Mesodermal cell (in vitro differentiated cells): ENCODE measurements around the gene FUNDC2.

Source experiments
- H3K27ac ChIP-seq: 2 replicates; pipeline ENCODE4 v1.7.0; 2013; ENCODE audit warnings: mild to moderate bottlenecking, low read depth, low read length, moderate library complexity; ENCODE audit not compliant: severe bottlenecking
- H3K36me3 ChIP-seq: 2 replicates; pipeline ENCODE4 v1.7.1; 2013; ENCODE audit warnings: mild to moderate bottlenecking, low read length, moderate library complexity; ENCODE audit not compliant: control insufficient read depth, insufficient read depth
- H3K4me1 ChIP-seq: one replicate; pipeline ENCODE4 v1.7.1; 2013; ENCODE audit warnings: mild to moderate bottlenecking, low read length; ENCODE audit not compliant: insufficient read depth, control insufficient read depth, poor library complexity, severe bottlenecking
- H3K4me3 ChIP-seq: 2 replicates; pipeline ENCODE4 v1.7.0; 2013; ENCODE audit warnings: low read length, control low read depth, mild to moderate bottlenecking; ENCODE audit not compliant: insufficient read depth, poor library complexity, severe bottlenecking; ENCODE audit errors: extremely low read depth
- H3K9me3 ChIP-seq: 2 replicates; pipeline ENCODE4 v1.7.1; 2013; ENCODE audit warnings: mild to moderate bottlenecking, low read length, moderate library complexity; ENCODE audit not compliant: control insufficient read depth
- WGBS, 2 experiments: methylation state at CpG; one replicate each; pipeline ENCODE4 v1.1.5; 2013; ENCODE audit warnings: missing lambda C conversion rate in 2 of 2; ENCODE audit not compliant: insufficient coverage in 2 of 2; 5-methylcytosine and 5-hydroxymethylcytosine counted together

The FUNDC2 gene

DNA sequence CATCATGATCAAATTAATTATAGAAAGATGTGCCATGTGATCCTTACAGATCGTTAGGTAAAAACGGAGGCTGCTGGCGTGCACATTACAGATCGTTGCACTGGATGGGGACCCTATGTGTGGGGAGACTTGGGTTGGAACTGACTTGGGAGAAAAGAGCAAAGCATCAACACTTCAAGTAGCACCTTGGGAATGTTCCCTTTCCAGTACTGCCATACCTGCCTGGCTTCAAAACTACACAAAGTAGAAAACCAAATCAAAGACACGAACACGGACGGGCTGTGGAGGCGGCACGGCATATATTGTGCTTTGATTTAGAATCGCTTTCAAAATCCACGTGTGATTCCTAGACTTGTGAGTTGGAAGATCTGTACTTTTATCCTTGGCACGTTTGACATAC lies 43.4 kb downstream of the FUNDC2 start:
- Histone ChIP-seq H3K36me3 (peaks cover 5% of the 10 kb centered on the region), H3K27ac (no peak overlapping the region), H3K4me3 (peak overlapping the region; percentile 49), H3K4me1 (peaks cover 6% of the 10 kb centered on the region), H3K9me3 (no peaks in the 10 kb centered on the region)
- WGBS, 2 experiments = 10% methylated on average over 4 of the region's 12 CpGs; no CpG with 5 or more reads in 1 of the 2 experiments

DNA sequence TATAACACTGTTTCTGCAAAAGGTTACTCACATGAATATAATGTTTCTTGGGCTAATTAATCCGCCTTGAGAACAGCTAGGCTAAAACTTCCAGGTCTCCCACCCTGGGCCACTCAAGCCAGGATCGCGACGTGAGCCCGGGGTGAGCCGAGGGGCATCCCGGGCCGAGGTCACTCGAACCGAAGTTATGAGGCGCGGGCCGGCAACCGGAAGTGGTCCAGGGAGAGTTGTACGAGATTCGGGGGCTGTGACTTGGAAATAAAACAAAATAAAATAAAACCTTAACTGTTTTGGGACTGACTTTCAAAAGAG lies 44.0 kb downstream of the FUNDC2 start:
- Histone ChIP-seq H3K9me3 (no peaks in the 10 kb centered on the region), H3K4me1 (peaks cover 6% of the 10 kb centered on the region), H3K36me3 (peaks cover 10% of the 10 kb centered on the region), H3K4me3 (peak overlapping the region; percentile 49), H3K27ac (peak overlapping the region; percentile 10)
- no CpG with 5 or more reads among the region's 16 CpGs for WGBS, 2 experiments

DNA sequence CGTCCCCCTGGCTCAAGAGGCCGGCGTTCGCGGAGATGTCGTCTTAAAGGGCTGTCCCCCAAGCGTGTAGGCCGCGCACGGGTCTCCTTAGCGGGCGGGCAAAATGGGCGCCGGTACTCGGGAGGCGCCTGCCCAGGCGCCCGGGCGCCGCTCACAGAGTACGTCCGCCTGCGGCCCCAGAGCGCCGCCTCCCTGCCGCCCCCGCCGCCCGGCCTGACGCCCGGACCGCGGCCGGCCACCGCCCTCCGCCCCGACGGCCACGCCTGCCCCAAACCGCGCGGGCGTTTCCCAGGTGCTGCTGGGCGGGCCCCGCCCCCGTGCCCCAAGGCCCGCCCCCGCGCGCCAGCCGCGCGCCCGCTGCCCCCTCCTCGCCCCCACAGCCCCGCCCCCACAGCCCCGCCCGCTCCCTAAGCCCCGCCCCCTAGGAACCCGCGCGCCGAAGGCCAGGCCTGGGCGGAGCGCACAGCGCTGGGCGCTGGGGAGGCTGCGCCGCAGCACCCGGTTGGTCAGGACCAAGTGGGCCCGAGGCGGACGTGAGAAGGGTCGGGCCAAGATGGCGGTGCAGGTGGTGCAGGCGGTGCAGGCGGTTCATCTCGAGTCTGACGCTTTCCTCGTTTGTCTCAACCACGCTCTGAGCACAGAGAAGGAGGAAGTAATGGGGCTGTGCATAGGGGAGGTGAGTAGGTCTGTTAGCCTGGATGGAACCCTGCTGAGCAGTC lies 44.5 kb downstream of the FUNDC2 start, which contains the start of the genes BRCC3, CMC4 and MTCP1:
TSS of gene BRCC3 (plus strand) at position 534 of the 719 bp plus-strand sequence. CDS start at position 554, 20 bp downstream.
TSS of gene CMC4 (minus strand) at position 162 of the 719 bp plus-strand sequence. CDS start 7,113 bp downstream, outside the sequence.
TSS of gene MTCP1 (minus strand) at position 162 of the 719 bp plus-strand sequence. CDS start 5,126 bp downstream, outside the sequence.
- peak within 1 kb of the TSS; percentile 62 for H3K4me3 ChIP-seq
- peaks cover 6% of the 10 kb centered on the region for H3K4me1 ChIP-seq
- WGBS, 2 experiments = 0% methylated on average over 5 to 7 of the region's 81 CpGs
- H3K36me3 ChIP-seq = peaks cover 15% of the 10 kb centered on the region
- H3K27ac ChIP-seq = peak within 1 kb of the TSS; percentile 29
- H3K9me3 ChIP-seq = no peaks in the 10 kb centered on the region

DNA sequence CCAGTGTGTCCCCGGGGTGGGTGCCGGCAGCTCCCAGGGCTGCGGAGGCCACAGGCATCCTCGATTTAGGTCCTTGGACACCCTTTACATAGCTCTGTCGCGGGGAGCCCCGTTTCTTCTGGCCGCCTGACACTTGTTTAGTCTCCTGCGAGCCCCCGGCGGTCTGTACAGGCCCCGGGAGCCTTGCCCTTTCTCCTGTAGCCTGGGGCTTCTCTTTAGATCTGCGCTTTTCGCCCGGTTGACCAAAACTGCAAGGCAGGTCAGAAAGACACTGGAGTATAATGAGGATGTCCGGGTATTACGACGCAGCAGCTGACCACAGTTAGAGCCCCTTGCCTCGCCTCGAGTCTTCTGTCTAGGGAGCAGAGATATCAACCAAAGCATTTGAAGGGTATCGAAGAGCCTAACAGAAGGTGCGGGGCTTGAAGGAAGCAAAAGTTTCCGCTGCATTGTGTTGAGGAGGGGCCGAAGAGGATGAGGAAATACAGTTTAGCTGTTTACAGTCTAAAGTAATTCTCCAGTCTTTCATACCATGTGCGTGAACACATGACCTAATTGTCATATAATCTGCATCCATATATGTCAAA lies 45.1 kb downstream of the FUNDC2 start:
- H3K36me3 ChIP-seq = peaks cover 20% of the 10 kb centered on the region
- WGBS, 2 experiments = 0% methylated on average over 6 to 8 of the region's 25 CpGs
- no peaks in the 10 kb centered on the region for H3K9me3 ChIP-seq
- peak overlapping the region; percentile 29 for H3K27ac ChIP-seq
- H3K4me1 ChIP-seq = peaks cover 6% of the 10 kb centered on the region
- H3K4me3 ChIP-seq = peak overlapping the region; percentile 62

DNA sequence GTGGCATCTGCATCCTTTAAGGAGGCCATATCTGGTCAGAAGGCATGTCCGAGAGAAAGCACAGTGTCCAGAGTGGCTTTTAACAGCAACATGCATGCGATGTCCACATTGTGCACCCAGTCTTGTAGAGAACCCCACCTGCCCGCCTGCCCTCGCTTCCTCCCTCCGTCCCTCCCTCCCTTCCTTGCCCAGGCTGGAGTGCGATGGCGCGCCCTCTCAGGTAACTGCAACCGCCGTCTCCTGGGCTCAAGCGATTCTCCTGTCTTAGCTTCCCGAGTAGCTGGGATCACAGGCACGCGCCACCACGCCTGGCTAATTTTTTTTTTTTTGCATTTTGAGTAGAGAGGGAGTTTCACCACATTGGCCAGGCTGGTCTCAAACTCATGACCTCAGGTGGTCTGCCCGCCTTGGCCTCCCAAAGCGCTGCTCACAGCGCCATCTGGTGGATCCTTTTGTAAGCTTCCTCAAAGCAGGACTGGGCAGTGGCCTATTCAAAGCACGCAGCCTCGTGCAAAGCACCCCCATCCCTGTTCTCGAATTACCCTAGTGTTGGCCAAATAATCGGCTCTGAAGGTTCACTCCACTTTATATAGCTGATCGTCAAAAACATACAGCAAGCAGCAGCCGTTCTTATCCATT lies 59.7 kb downstream of the FUNDC2 start:
- Histone ChIP-seq H3K4me1 (no peaks in the 10 kb centered on the region), H3K4me3 (no peak overlapping the region), H3K9me3 (no peaks in the 10 kb centered on the region), H3K36me3 (peaks cover 26% of the 10 kb centered on the region), H3K27ac (no peak overlapping the region)
- WGBS, 2 experiments = 33 to 73% methylated on average over 1 to 10 of the region's 24 CpGs

DNA sequence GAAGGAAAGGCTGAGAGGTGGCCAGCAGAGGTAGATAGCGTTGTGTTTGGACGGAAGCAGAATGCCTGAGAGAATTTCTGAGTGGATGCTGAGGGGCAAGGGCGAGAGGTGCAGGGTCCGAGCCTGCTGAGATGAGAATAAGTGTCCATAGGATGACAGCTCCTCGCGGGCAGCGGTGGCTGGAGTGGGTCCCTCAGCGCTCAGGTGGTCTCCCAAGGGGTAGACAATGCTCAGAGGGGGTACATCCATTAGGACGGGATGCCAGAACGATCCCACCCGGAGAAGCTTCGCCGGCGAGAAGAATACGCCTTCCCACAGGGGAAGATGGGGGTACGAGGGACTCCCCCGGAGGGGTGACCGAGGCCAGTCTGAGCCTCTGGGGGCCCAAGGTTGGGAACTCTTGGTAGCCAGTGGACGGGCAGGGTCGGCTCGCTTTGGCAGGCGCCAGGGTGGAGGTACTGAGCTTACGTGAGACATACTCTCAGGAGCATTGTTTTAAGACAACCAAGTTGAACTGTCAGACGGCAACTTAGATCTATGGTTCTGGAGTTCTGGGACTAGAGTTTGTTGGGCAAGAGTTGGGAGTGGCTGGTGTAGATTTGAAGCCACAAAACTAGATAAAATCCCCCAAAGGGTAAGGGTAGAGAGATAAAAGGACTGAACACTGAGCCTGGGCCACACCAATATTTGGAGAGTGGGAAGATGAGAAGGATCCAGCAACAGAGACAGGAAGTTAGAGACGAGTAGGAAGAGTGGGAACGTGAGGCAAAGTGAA lies 60.5 kb downstream of the FUNDC2 start:
- WGBS, 2 experiments = 92 to 98% methylated on average over 12 to 15 of the region's 26 CpGs
- no peak overlapping the region for H3K4me3 ChIP-seq
- H3K9me3 ChIP-seq = no peaks in the 10 kb centered on the region
- no peak overlapping the region for H3K27ac ChIP-seq
- H3K4me1 ChIP-seq = no peaks in the 10 kb centered on the region
- peaks cover 26% of the 10 kb centered on the region for H3K36me3 ChIP-seq

DNA sequence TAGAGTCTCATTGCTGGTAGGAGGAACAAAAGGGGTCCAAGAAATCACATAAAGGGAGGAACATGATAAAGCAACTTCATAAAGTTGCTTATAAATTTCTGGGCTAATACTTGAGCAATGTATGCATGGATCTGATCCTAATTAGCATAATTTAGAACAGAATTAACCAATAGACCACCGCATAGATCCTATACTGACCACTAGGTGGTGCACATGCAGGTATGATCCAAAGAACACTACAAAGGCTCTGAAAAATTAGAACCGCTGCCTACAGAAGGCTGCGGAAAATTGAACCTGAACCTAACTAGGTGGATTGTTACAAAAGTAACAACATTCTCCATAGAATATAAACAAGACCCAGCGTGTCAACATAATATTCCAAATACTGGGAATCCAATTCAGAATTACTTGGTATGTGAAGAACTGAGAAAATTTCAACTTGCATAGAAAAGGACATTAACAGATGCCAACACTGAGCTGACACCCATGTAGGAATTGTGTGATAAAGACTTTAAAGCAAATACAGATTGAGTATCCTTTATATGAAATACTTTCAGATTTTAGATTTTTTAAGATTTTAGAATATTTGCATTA lies 67.9 kb downstream of the FUNDC2 start:
- H3K36me3 ChIP-seq = peaks cover 22% of the 10 kb centered on the region
- H3K4me3 ChIP-seq = no peak overlapping the region
- no peaks in the 10 kb centered on the region for H3K4me1 ChIP-seq
- no peak overlapping the region for H3K27ac ChIP-seq
- H3K9me3 ChIP-seq = no peaks in the 10 kb centered on the region
- no CpG with 5 or more reads among the region's 4 CpGs for WGBS, 2 experiments

DNA sequence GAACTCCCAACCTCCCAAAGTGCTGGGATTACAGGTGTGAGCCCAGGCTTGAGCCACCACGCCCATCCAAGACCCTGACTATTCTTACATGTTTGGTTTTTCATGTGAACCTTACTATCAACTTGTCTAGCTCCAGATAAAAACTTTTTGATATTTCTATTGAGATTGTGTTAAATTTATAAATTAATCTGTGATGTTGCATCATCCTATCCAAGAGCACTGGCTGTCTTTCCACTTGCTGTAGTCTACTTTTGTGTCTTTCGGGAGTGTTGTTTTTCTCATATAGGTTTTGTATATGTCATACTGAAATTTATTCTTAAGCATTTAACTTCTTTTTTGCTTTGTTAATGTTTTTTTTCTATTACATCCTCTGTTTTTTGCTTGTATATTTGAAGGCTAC lies 79.3 kb downstream of the FUNDC2 start:
- Histone ChIP-seq H3K36me3 (peaks cover 3% of the 10 kb centered on the region), H3K4me1 (no peaks in the 10 kb centered on the region), H3K27ac (no peak overlapping the region), H3K9me3 (no peaks in the 10 kb centered on the region), H3K4me3 (no peak overlapping the region)
- no CpG with 5 or more reads among the region's 2 CpGs for WGBS, 2 experiments

DNA sequence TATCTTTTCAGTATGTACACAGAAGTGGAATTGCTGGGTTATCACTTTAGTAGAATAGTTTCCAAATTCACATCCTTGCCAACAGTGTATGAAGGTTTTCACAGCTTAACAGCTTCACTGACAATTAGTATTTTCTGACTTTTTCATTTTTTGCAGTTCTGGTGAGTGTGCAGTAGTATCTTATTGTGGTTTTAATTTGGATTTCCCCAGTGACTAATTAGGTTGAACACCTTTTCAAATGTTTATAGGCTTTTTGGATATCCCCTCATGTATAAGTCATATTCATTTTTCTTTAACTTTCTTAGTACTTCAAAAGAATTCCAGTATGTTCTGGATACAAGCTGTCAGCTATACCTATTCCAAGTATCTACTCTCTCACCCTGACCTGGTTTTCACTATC lies 81.8 kb downstream of the FUNDC2 start:
- H3K27ac ChIP-seq = no peak overlapping the region
- H3K4me3 ChIP-seq = no peak overlapping the region
- peaks cover 6% of the 10 kb centered on the region for H3K36me3 ChIP-seq

More for the DNA sequence above, 81.8 kb downstream of the FUNDC2 start:
- Histone ChIP-seq H3K4me1 (no peaks in the 10 kb centered on the region), H3K9me3 (no peaks in the 10 kb centered on the region)
